IMR-90 (cell line): ENCODE results near the gene DZANK1.

Source experiments
- BHLHE40 ChIP-seq: fragments of 150-350 bp; IDR thresholded peaks from 2 replicates; pipeline ENCODE4 v1.6.1; 2016; ENCODE audit warnings: mild to moderate bottlenecking, low read depth, low read length
- CEBPB ChIP-seq: IDR thresholded peaks from 2 replicates; pipeline ENCODE4 v1.6.1; 2012; ENCODE audit warnings: low read depth, low read length, improper control_type of control experiment
- CTCF ChIP-seq: conservative IDR thresholded peaks from 2 replicates; pipeline ENCODE4 v1.5.1; 2012; ENCODE audit warnings: mild to moderate bottlenecking, low read depth, low read length, improper control_type of control experiment
- MAFK ChIP-seq: IDR thresholded peaks from 2 replicates; pipeline ENCODE4 v1.6.1; 2012; ENCODE audit warnings: low read depth, low read length, improper control_type of control experiment
- MAZ ChIP-seq: IDR thresholded peaks from 2 replicates; pipeline ENCODE4 v1.6.1; 2012; ENCODE audit warnings: low read depth, mild to moderate bottlenecking, low read length, improper control_type of control experiment, moderate library complexity, borderline replicate concordance
- POLR2A ChIP-seq: IDR thresholded peaks from 2 replicates; pipeline ENCODE4 v1.6.1; 2012; ENCODE audit warnings: mild to moderate bottlenecking, low read depth, low read length
- RAD21 ChIP-seq: IDR thresholded peaks from 2 replicates; pipeline ENCODE4 v1.6.1; 2012; ENCODE audit warnings: low read length, improper control_type of control experiment
- RCOR1 ChIP-seq: IDR thresholded peaks from 2 replicates; pipeline ENCODE4 v1.6.1; 2012; ENCODE audit warnings: mild to moderate bottlenecking, low read length, improper control_type of control experiment; ENCODE audit not compliant: insufficient replicate concordance
- SMC3 ChIP-seq: fragments of 150-350 bp; IDR thresholded peaks from 2 replicates; pipeline ENCODE4 v1.6.1; 2016; ENCODE audit warnings: low read depth, mild to moderate bottlenecking, antibody characterized with exemption, low read length, moderate library complexity
- TF ChIP-seq, protein P1 (sequence below): fragments of 150-350 bp; IDR thresholded peaks from 2 replicates; pipeline ENCODE4 v1.6.1; 2016; ENCODE audit warnings: low read depth, mild to moderate bottlenecking, low read length, moderate library complexity, borderline replicate concordance
- TF ChIP-seq, protein P2 (sequence below): fragments of 150-350 bp; IDR thresholded peaks from 2 replicates; pipeline ENCODE4 v1.6.1; 2017; ENCODE audit warnings: mild to moderate bottlenecking, antibody characterized with exemption, low read length, low read depth

GRCh38 chr20:18497603-18498002 lies 30.8 kb upstream of the DZANK1 start:
- no peak for TF ChIP-seq CTCF
- TF ChIP-seq BHLHE40 = no peak
- no peak for TF ChIP-seq POLR2A
- TF ChIP-seq SMC3 = no peak
- no peak for TF ChIP-seq RCOR1
- TF ChIP-seq, protein P1, sequence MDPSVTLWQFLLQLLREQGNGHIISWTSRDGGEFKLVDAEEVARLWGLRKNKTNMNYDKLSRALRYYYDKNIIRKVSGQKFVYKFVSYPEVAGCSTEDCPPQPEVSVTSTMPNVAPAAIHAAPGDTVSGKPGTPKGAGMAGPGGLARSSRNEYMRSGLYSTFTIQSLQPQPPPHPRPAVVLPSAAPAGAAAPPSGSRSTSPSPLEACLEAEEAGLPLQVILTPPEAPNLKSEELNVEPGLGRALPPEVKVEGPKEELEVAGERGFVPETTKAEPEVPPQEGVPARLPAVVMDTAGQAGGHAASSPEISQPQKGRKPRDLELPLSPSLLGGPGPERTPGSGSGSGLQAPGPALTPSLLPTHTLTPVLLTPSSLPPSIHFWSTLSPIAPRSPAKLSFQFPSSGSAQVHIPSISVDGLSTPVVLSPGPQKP = no peak
- TF ChIP-seq, protein P2, sequence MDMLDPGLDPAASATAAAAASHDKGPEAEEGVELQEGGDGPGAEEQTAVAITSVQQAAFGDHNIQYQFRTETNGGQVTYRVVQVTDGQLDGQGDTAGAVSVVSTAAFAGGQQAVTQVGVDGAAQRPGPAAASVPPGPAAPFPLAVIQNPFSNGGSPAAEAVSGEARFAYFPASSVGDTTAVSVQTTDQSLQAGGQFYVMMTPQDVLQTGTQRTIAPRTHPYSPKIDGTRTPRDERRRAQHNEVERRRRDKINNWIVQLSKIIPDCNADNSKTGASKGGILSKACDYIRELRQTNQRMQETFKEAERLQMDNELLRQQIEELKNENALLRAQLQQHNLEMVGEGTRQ = no peak
- TF ChIP-seq MAFK = no peak
- no peak for TF ChIP-seq MAZ
- TF ChIP-seq RAD21 = no peak
- no peak for TF ChIP-seq CEBPB
